Endothelial cell (in vitro differentiated cells): Measurements from ENCODE around the gene OTULIN. TPM values are rescaled to one million over a fixed set of nuclear protein-coding genes. Genes with fewer than 3 reads are reported as not detected.

Experiments used
- DNase-seq: peaks from one replicate; pipeline ENCODE4 v3.0.0; 2021; ENCODE audit warnings: low spot score
- H3K27ac Mint-ChIP-seq: one replicate; pipeline ENCODE4 v1.8.0; 2021; ENCODE audit warnings: mixed read lengths, inconsistent platforms; ENCODE audit not compliant: unreplicated experiment
- H3K27me3 Mint-ChIP-seq: one replicate; pipeline ENCODE4 v1.8.0; 2021; ENCODE audit warnings: mild to moderate bottlenecking, moderate library complexity, mixed read lengths, inconsistent platforms; ENCODE audit not compliant: unreplicated experiment
- H3K36me3 Mint-ChIP-seq: one replicate; pipeline ENCODE4 v1.8.0; 2021; ENCODE audit warnings: mild to moderate bottlenecking, low read depth, mixed read lengths, inconsistent platforms; ENCODE audit not compliant: unreplicated experiment
- H3K4me1 Mint-ChIP-seq: one replicate; pipeline ENCODE4 v1.8.0; 2021; ENCODE audit warnings: mild to moderate bottlenecking, mixed read lengths, inconsistent platforms; ENCODE audit not compliant: unreplicated experiment
- H3K4me3 Mint-ChIP-seq: one replicate; pipeline ENCODE4 v1.8.0; 2021; ENCODE audit warnings: mild to moderate bottlenecking, mixed read lengths, inconsistent platforms; ENCODE audit not compliant: unreplicated experiment
- H3K9me3 Mint-ChIP-seq: one replicate; pipeline ENCODE4 v1.8.0; 2021; ENCODE audit warnings: mixed read lengths, inconsistent platforms; ENCODE audit not compliant: unreplicated experiment
- total RNA-seq: library from RNA; stranded (reverse); fragmentation: NEBNext Ultra II Directional; extraction: Animal tissue kit (Norgen Biotek cat#: 25700); gene quantifications from one replicate; pipeline ENCODE4 v1.2.1, GENCODE V29; 2021; ENCODE audit not compliant: unreplicated experiment
- TF ChIP-seq, protein P1 (sequence below): fragments of 200-600 bp; sonication (generic); IDR thresholded peaks from one replicate; pipeline ENCODE4 v1.5.0; 2021; ENCODE audit warnings: antibody characterized with exemption; ENCODE audit not compliant: unreplicated experiment

The OTULIN gene
- total RNA-seq, 1 donor from 2014 or later = 39.7 TPM

DNA sequence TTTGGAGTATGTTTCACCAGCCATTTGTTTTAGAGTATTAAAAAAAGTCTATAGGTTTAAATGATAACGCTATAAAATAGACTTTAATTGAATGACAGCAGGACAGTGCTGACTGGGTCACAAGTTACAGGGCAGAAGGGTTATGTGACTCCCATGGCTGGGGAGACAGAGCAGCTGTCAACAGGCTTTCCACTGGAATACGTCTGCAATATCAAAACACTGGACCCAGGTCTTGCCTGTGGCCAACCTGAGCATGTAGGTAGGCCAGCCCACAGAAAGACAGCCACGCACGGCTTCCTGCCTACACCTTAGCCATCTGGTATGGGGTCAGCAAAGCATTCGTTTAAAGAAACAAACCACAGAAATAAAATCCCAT is 80.7 kb downstream of the OTULIN start:
- H3K36me3 Mint-ChIP-seq = peaks cover 31% of the 10 kb centered on the region

GRCh38 chr5:14745753-14746152 is 81.2 kb downstream of the OTULIN start:
- no peak for DNase-seq
- H3K27ac Mint-ChIP-seq = no peak overlapping the region
- H3K36me3 Mint-ChIP-seq = peaks cover 35% of the 10 kb centered on the region
- TF ChIP-seq, protein P1, sequence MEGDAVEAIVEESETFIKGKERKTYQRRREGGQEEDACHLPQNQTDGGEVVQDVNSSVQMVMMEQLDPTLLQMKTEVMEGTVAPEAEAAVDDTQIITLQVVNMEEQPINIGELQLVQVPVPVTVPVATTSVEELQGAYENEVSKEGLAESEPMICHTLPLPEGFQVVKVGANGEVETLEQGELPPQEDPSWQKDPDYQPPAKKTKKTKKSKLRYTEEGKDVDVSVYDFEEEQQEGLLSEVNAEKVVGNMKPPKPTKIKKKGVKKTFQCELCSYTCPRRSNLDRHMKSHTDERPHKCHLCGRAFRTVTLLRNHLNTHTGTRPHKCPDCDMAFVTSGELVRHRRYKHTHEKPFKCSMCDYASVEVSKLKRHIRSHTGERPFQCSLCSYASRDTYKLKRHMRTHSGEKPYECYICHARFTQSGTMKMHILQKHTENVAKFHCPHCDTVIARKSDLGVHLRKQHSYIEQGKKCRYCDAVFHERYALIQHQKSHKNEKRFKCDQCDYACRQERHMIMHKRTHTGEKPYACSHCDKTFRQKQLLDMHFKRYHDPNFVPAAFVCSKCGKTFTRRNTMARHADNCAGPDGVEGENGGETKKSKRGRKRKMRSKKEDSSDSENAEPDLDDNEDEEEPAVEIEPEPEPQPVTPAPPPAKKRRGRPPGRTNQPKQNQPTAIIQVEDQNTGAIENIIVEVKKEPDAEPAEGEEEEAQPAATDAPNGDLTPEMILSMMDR = no peak
- H3K9me3 Mint-ChIP-seq = no peaks in the 10 kb centered on the region
- H3K4me1 Mint-ChIP-seq = peaks cover 3% of the 10 kb centered on the region
- H3K27me3 Mint-ChIP-seq = peaks cover 5% of the 10 kb centered on the region
- H3K4me3 Mint-ChIP-seq = peak overlapping the region; percentile 37

More for the DNA sequence above, 80.7 kb downstream of the OTULIN start:
- Mint-ChIP-seq H3K4me3 (no peak overlapping the region), H3K27ac (no peak overlapping the region), H3K9me3 (no peaks in the 10 kb centered on the region), H3K4me1 (peaks cover 3% of the 10 kb centered on the region), H3K27me3 (peaks cover 6% of the 10 kb centered on the region)
- DNase-seq = no peak
- TF ChIP-seq, protein P1 = no peak

- no peaks in the 10 kb centered on the region for H3K9me3 Mint-ChIP-seq
- no peak overlapping the region for H3K4me3 Mint-ChIP-seq
- TF ChIP-seq, protein P1 = no peak
- H3K27ac Mint-ChIP-seq = no peak overlapping the region
- no peak for DNase-seq
- H3K36me3 Mint-ChIP-seq = peaks cover 27% of the 10 kb centered on the region
- peaks cover 14% of the 10 kb centered on the region for H3K4me1 Mint-ChIP-seq
- H3K27me3 Mint-ChIP-seq = peaks cover 2% of the 10 kb centered on the region
Observed at GRCh38 chr5:14748180-14748900, 83.8 kb downstream of the OTULIN start.

Other genes starting within 250 kb of the OTULIN start
- 5.8 TPM for gene OTULINL, start 82.9 kb upstream of the OTULIN start, total RNA-seq
- gene ANKH, start 207.1 kb downstream of the OTULIN start, total RNA-seq = 61.8 TPM